Neural progenitor cell (in vitro differentiated cells): ENCODE data around the gene PLXNA4. TPM values are rescaled to one million over a fixed set of nuclear protein-coding genes. Genes with fewer than 3 reads are reported as not detected.

ENCODE experiments used
- DNase-seq: peaks from one replicate; pipeline ENCODE4 v3.0.0-alpha.2; 2016; ENCODE audit warnings: low spot score
- H2AFZ ChIP-seq: fragments of 200-600 bp; sonication (generic); replicated peaks from 2 replicates; pipeline ENCODE4 v1.6.1; 2016; ENCODE audit warnings: antibody characterized with exemption
- H3F3A ChIP-seq: fragments of 200-600 bp; sonication (generic); 2 replicates; pipeline ENCODE4 v1.6.1; 2016; ENCODE audit warnings: antibody characterized with exemption, low read depth
- H3K27ac ChIP-seq: fragments of 200-600 bp; sonication (generic); 2 replicates; pipeline ENCODE4 v1.5.1; 2016; ENCODE audit warnings: mild to moderate bottlenecking
- H3K27me3 ChIP-seq: fragments of 200-600 bp; sonication (generic); 2 replicates; pipeline ENCODE4 v1.6.1; 2016; ENCODE audit warnings: mild to moderate bottlenecking, moderate library complexity
- H3K36me3 ChIP-seq: fragments of 200-600 bp; sonication (generic); 2 replicates; pipeline ENCODE4 v1.5.1; 2016
- H3K4me1 ChIP-seq: fragments of 200-600 bp; sonication (generic); 2 replicates; pipeline ENCODE4 v1.6.1; 2016; ENCODE audit warnings: mixed run types
- H3K4me2 ChIP-seq: fragments of 200-600 bp; sonication (generic); 2 replicates; pipeline ENCODE4 v1.6.1; 2016
- H3K4me3 ChIP-seq: fragments of 200-600 bp; sonication (generic); 2 replicates; pipeline ENCODE4 v1.5.1; 2016
- H3K79me2 ChIP-seq: fragments of 200-600 bp; sonication (generic); 2 replicates; pipeline ENCODE4 v1.6.1; 2016; ENCODE audit warnings: low read depth
- H3K9ac ChIP-seq: fragments of 200-600 bp; sonication (generic); 2 replicates; pipeline ENCODE4 v1.6.1; 2016
- H3K9me3 ChIP-seq: fragments of 200-600 bp; sonication (generic); 2 replicates; pipeline ENCODE4 v1.5.1; 2016; ENCODE audit warnings: low read depth
- H4K20me1 ChIP-seq: fragments of 200-600 bp; sonication (generic); 2 replicates; pipeline ENCODE4 v1.6.1; 2016; ENCODE audit warnings: low read depth
- H3K27ac Mint-ChIP-seq: 3 replicates; pipeline ENCODE4 v1.8.0; 2021; ENCODE audit warnings: mixed read lengths
- H3K27me3 Mint-ChIP-seq: 2 replicates; pipeline ENCODE4 v1.8.0; 2022; ENCODE audit warnings: low read depth, mild to moderate bottlenecking, inconsistent platforms, moderate library complexity, mixed read lengths; ENCODE audit not compliant: insufficient read depth
- H3K36me3 Mint-ChIP-seq: 3 replicates; pipeline ENCODE4 v1.8.0; 2021; ENCODE audit warnings: mixed read lengths
- H3K4me1 Mint-ChIP-seq: 3 replicates; pipeline ENCODE4 v1.8.0; 2021; ENCODE audit warnings: mixed read lengths
- H3K4me3 Mint-ChIP-seq: 3 replicates; pipeline ENCODE4 v1.8.0; 2021; ENCODE audit warnings: mild to moderate bottlenecking, moderate library complexity, mixed read lengths
- H3K9me3 Mint-ChIP-seq: 3 replicates; pipeline ENCODE4 v1.8.0; 2020; ENCODE audit warnings: mixed read lengths
- EZH2 ChIP-seq: fragments of 200-600 bp; sonication (generic); IDR thresholded peaks from 2 replicates; pipeline ENCODE4 v1.6.1; 2017; ENCODE audit warnings: antibody characterized with exemption, mild to moderate bottlenecking, moderate library complexity
- EZH2phosphoT487 ChIP-seq: fragments of 200-600 bp; sonication (generic); IDR thresholded peaks from 2 replicates; pipeline ENCODE4 v1.6.1; 2017; ENCODE audit warnings: antibody characterized with exemption
- total RNA-seq: library from RNA; depleted of rRNA; stranded (reverse); fragments of >200 nt; gene quantifications from 2 replicates; pipeline ENCODE4 v1.2.3, GENCODE V29; 2015; ENCODE audit warnings: low replicate concordance
- TF ChIP-seq, protein P1 (sequence below): fragments of 200-600 bp; sonication (generic); IDR thresholded peaks from 2 replicates; pipeline ENCODE4 v1.5.1; 2017; ENCODE audit warnings: antibody characterized with exemption, mild to moderate bottlenecking

PLXNA4 gene
- total RNA-seq, 1 donor from 2014 or later = 0.49 TPM

DNA sequence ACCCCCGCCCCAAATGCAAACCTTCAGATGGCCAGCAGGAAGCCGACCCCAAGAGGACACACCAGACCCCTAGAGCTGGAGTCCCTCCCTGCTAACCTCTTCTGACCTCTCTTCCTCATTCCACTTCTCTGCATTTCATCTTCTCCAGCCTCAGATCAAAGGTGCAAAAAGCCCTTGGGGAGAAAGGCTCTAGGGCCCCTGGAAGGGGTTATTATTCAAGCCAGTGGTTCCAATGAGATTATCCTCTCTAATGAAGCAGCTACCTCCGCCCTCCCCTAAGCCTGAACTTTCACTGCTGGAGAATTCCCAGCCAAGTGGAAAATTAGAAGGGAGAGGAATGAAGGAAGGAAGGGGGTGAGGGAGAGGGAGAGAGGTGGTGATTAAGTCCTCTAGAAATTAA is 343.9 kb downstream of the PLXNA4 start:
- Histone ChIP-seq H3K9me3 (no peaks in the 10 kb centered on the region), H3K4me2 (peak overlapping the region; percentile 71), H3K79me2 (no peaks in the 10 kb centered on the region), H3K4me3 (no peak overlapping the region), H3F3A (peaks cover 12% of the 10 kb centered on the region), H4K20me1 (peaks cover 4% of the 10 kb centered on the region), H3K27ac (no peak overlapping the region), H3K9ac (no peak overlapping the region), H3K36me3 (no peaks in the 10 kb centered on the region), H3K4me1 (peaks cover 20% of the 10 kb centered on the region), H2AFZ (no peak overlapping the region), H3K27me3 (peaks cover 9% of the 10 kb centered on the region)
- Mint-ChIP-seq H3K27me3 (peaks cover 21% of the 10 kb centered on the region), H3K4me1 (peaks cover 38% of the 10 kb centered on the region), H3K27ac (no peak overlapping the region), H3K4me3 (peak overlapping the region; percentile 2), H3K36me3 (no peaks in the 10 kb centered on the region), H3K9me3 (peaks cover 5% of the 10 kb centered on the region)
- peak; percentile 81 for DNase-seq
- TF ChIP-seq, protein P1, sequence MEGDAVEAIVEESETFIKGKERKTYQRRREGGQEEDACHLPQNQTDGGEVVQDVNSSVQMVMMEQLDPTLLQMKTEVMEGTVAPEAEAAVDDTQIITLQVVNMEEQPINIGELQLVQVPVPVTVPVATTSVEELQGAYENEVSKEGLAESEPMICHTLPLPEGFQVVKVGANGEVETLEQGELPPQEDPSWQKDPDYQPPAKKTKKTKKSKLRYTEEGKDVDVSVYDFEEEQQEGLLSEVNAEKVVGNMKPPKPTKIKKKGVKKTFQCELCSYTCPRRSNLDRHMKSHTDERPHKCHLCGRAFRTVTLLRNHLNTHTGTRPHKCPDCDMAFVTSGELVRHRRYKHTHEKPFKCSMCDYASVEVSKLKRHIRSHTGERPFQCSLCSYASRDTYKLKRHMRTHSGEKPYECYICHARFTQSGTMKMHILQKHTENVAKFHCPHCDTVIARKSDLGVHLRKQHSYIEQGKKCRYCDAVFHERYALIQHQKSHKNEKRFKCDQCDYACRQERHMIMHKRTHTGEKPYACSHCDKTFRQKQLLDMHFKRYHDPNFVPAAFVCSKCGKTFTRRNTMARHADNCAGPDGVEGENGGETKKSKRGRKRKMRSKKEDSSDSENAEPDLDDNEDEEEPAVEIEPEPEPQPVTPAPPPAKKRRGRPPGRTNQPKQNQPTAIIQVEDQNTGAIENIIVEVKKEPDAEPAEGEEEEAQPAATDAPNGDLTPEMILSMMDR = no peak
- no peak for TF ChIP-seq EZH2
- peak; percentile 71 for TF ChIP-seq EZH2phosphoT487

DNA sequence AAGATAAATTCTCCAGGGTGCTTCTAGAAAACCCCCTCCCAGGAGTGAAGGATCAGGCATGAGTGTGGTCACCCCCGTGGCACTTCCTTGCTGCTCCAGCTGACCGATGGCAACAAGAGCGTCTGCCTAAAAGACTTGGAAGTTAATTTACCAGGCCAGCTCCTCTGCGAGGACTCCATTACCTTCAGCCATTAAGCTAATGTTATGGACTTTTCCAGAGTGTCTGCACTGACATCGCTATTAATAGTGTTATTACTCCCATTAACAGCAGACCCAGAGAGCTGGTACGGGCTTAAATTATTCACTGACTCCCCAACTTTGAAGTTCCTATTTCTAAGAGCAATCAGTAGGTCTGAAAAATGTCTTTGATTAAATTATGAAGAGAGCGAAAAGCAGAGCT is 345.8 kb downstream of the PLXNA4 start:
- H3K27me3 Mint-ChIP-seq = peaks cover 16% of the 10 kb centered on the region
- peaks cover 5% of the 10 kb centered on the region for H3K9me3 Mint-ChIP-seq
- no peaks in the 10 kb centered on the region for H3K79me2 ChIP-seq
- DNase-seq = no peak
- H4K20me1 ChIP-seq = peaks cover 4% of the 10 kb centered on the region
- H3K4me3 Mint-ChIP-seq = no peak overlapping the region
- no peak overlapping the region for H2AFZ ChIP-seq
- H3K9me3 ChIP-seq = no peaks in the 10 kb centered on the region
- no peak overlapping the region for H3K27ac Mint-ChIP-seq
- no peaks in the 10 kb centered on the region for H3K36me3 ChIP-seq
- no peaks in the 10 kb centered on the region for H3K36me3 Mint-ChIP-seq
- H3F3A ChIP-seq = peaks cover 12% of the 10 kb centered on the region
- H3K4me1 Mint-ChIP-seq = peaks cover 46% of the 10 kb centered on the region
- TF ChIP-seq, protein P1 = no peak
- no peak for TF ChIP-seq EZH2
- no peak for TF ChIP-seq EZH2phosphoT487
- H3K4me1 ChIP-seq = peaks cover 20% of the 10 kb centered on the region
- H3K4me3 ChIP-seq = no peak overlapping the region
- H3K9ac ChIP-seq = no peak overlapping the region
- no peak overlapping the region for H3K4me2 ChIP-seq
- H3K27me3 ChIP-seq = peaks cover 9% of the 10 kb centered on the region
- no peak overlapping the region for H3K27ac ChIP-seq

DNA sequence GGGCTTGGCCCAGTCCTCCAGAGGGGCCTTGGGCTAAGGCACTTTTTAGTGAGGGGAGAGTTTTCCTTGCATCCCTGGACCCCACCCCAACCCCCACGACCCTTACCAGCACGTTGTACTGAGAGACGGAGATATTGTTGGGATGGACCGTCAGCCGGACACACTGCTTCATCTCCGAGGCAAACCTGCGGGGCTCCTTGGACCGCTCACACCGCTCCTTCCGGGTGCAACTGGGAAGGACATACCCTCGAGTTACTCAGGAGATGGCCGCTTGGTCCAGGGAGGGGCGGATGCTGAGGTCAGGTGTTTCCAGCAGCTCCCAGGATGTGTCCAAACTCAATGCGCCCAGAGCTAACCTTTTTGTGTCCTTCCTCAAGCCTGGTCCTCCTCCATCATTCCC is 348.0 kb downstream of the PLXNA4 start:
- H3K36me3 ChIP-seq = no peaks in the 10 kb centered on the region
- peaks cover 16% of the 10 kb centered on the region for H3K4me1 ChIP-seq
- peaks cover 4% of the 10 kb centered on the region for H4K20me1 ChIP-seq
- H3K27me3 ChIP-seq = peaks cover 2% of the 10 kb centered on the region
- Mint-ChIP-seq H3K27ac (peak overlapping the region; percentile 28), H3K36me3 (peaks cover 4% of the 10 kb centered on the region), H3K9me3 (peaks cover 6% of the 10 kb centered on the region), H3K27me3 (peaks cover 13% of the 10 kb centered on the region), H3K4me1 (peaks cover 52% of the 10 kb centered on the region), H3K4me3 (no peak overlapping the region)
- TF ChIP-seq EZH2phosphoT487 (no peak), EZH2 (no peak)
- no peak for DNase-seq
- no peaks in the 10 kb centered on the region for H3K9me3 ChIP-seq
- H3K79me2 ChIP-seq = no peaks in the 10 kb centered on the region
- H3K4me3 ChIP-seq = no peak overlapping the region
- H3F3A ChIP-seq = peaks cover 12% of the 10 kb centered on the region
- no peak overlapping the region for H3K9ac ChIP-seq
- H2AFZ ChIP-seq = no peak overlapping the region
- no peak overlapping the region for H3K4me2 ChIP-seq
- no peak overlapping the region for H3K27ac ChIP-seq

DNA sequence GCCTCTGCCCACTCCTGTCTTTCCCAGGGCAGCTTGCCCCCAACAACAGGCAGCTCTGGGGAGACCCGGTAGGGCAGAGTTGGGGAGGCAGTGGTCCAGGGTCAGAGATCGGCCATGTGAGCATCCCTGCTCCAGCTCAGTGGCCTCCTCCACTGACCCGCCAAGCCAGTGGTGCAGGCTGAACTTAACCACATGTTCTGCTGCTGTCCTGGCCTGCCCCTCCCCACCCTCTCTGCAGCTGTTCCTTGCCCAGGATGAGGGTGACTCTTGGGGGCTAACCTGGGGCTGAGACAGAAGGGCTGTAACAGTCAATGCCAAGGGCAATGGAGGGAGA is 349.3 kb downstream of the PLXNA4 start:
- H3K79me2 ChIP-seq = no peaks in the 10 kb centered on the region
- no peaks in the 10 kb centered on the region for H3K9me3 ChIP-seq
- H3K4me1 ChIP-seq = peaks cover 6% of the 10 kb centered on the region
- H3K9ac ChIP-seq = no peak overlapping the region
- peaks cover 4% of the 10 kb centered on the region for H3K36me3 Mint-ChIP-seq
- no peak for DNase-seq
- no peak overlapping the region for H3K4me3 ChIP-seq
- H3K27ac Mint-ChIP-seq = no peak overlapping the region
- H3K4me3 Mint-ChIP-seq = no peak overlapping the region
- H3K4me1 Mint-ChIP-seq = peaks cover 39% of the 10 kb centered on the region
- H2AFZ ChIP-seq = no peak overlapping the region
- peaks cover 13% of the 10 kb centered on the region for H3K27me3 Mint-ChIP-seq
- no peaks in the 10 kb centered on the region for H3K27me3 ChIP-seq
- peaks cover 4% of the 10 kb centered on the region for H3F3A ChIP-seq
- TF ChIP-seq EZH2phosphoT487 = no peak
- TF ChIP-seq, protein P1 = no peak
- no peak for TF ChIP-seq EZH2
- no peak overlapping the region for H3K4me2 ChIP-seq
- H3K36me3 ChIP-seq = no peaks in the 10 kb centered on the region
- H4K20me1 ChIP-seq = no peaks in the 10 kb centered on the region
- peaks cover 9% of the 10 kb centered on the region for H3K9me3 Mint-ChIP-seq
- H3K27ac ChIP-seq = no peak overlapping the region
